Heart right ventricle (tissue), 16 donors: ENCODE results near the gene PLPPR1. TPM values are rescaled to one million over a fixed set of nuclear protein-coding genes. Genes with fewer than 3 reads are reported as not detected.

ENCODE experiments used
- ATAC-seq, 8 donors: fragments of 200-7000 bp; cut with Tn5 transposase; one replicate each; pipeline ENCODE4 v1.9.1; 2020; ENCODE audit warnings: mild to moderate bottlenecking in 8 of 8, moderate library complexity in 8 of 8, moderate number of reproducible peaks in 1 of 8
- DNase-seq, 2 donors: peaks; one replicate each; pipeline ENCODE4 v3.0.0-alpha.2; 2020
- H3K27ac ChIP-seq, 10 donors: fragments of 200-600 bp; sonication (generic) in 2 of 10; one replicate each; pipeline versions ENCODE4 v1.5.0 to v1.8.0; 2020 to 2022; ENCODE audit warnings: mild to moderate bottlenecking in 3 of 10
- H3K27me3 ChIP-seq, 7 donors: fragments of 200-600 bp; one replicate each; pipeline ENCODE4 v1.8.0; 2021 to 2022; ENCODE audit warnings: mild to moderate bottlenecking in 2 of 7
- H3K36me3 ChIP-seq, 9 donors: fragments of 200-600 bp; sonication (generic) in 1 of 9; one replicate each; pipeline versions ENCODE4 v1.5.0 to v1.8.0; 2020 to 2022; ENCODE audit warnings: mild to moderate bottlenecking in 2 of 9
- H3K4me1 ChIP-seq, 9 donors: fragments of 200-600 bp; sonication (generic) in 1 of 9; one replicate each; pipeline versions ENCODE4 v1.5.0 to v1.8.0; 2020 to 2022; ENCODE audit warnings: mild to moderate bottlenecking in 4 of 9
- H3K4me3 ChIP-seq, 10 donors: fragments of 200-600 bp; sonication (generic) in 2 of 10; one replicate each; pipeline versions ENCODE4 v1.5.0 to v1.8.0; 2020 to 2022; ENCODE audit warnings: mild to moderate bottlenecking in 7 of 10, moderate library complexity in 2 of 10
- H3K9me3 ChIP-seq, 11 donors: fragments of 200-600 bp in 10 of 11; sonication (generic) in 2 of 11; one replicate each; pipeline versions ENCODE4 v1.5.0 to v1.8.0; 2013 to 2022; ENCODE audit warnings: mild to moderate bottlenecking in 2 of 11, control low read depth in 1 of 11, moderate library complexity in 1 of 11
- CTCF ChIP-seq, 9 donors: fragments of 200-600 bp; sonication (generic) in 2 of 9; IDR thresholded peaks; one replicate each; pipeline versions ENCODE4 v1.5.0 to v1.8.0; 2021 to 2022; ENCODE audit warnings: antibody characterized with exemption in 9 of 9, mild to moderate bottlenecking in 5 of 9, moderate library complexity in 1 of 9
- WGBS, 2 donors: extraction: QIAGEN DNeasy Blood & Tissue Kit; methylation state at CpG; one replicate each; pipeline ENCODE4 v1.1.7; 2013; ENCODE audit warnings: inconsistent platforms in 1 of 2; 5-methylcytosine and 5-hydroxymethylcytosine counted together
- intact Hi-C, 10 donors: fragments of 100-400 bp; cut with DNase I; formaldehyde crosslinking; loops; one replicate each; pipeline versions ENCODE4 v1.11.1 to v1.14.2; 2022
- polyA plus RNA-seq, 2 donors: library from polyadenylated mRNA; stranded (reverse); fragments of 200-250 nt; gene quantifications; one replicate each; pipeline ENCODE4 v1.2.3, GENCODE V29; 2013
- total RNA-seq, 10 donors: library from RNA; stranded (reverse); fragmentation: NEBNext Ultra II Directional in 3 of 10; extraction: Animal tissue kit (Norgen Biotek cat#: 25700) in 3 of 10; gene quantifications; one replicate each; pipeline versions ENCODE4 v1.2.1 to v1.2.4, GENCODE V29; 2021 to 2023
- donor health status: Arrhythmogenic right ventricular cardiomyopathy.
- donor health status: ischemic (EF 13 %, LVEDD 7.1; RV severe dilation, severe dysfunction).
- donor health status: healthy with polysubstance abuse.
- donor health status: DM: no; HTN: yes; CAD: no.
- donor health status: DM: no; HTN: no; CAD: no.
- donor health status: ischemic (EF 25% LVEDD 6.9; RV normal size, moderate dysfunction).
- donor health status: ischemic (EF 25% LVEDD 5.7; RV mildly dilated, moderate dysfunction).
- donor health status: healthy.
- donor health status: DM: yes; HTN: yes; CAD: no.
- donor health status: Ischemic cardiomyopathy.
- donor health status: ischemic (EF 35%, LVEDD 5.7; RV mildly dilated, moderate dysfunction).
- donor health status: nonischemic (EF 11% LVEDD 7.7; RV severe dilation, severe dysfunction).
- donor health status: DM: yes; HTN: yes; CAD: no.
- donor health status: PGD.
- donor health status: ischemic (EF 29% LVEDD 5.4; RV normal size, mild dysfunction).
- donor health status: nonischemic (EF 23%, LVEDD 6.1; RV moderate dilation, normal function).

PLPPR1 gene
- total and polyA plus RNA-seq, 12 donors: not detected

DNA sequence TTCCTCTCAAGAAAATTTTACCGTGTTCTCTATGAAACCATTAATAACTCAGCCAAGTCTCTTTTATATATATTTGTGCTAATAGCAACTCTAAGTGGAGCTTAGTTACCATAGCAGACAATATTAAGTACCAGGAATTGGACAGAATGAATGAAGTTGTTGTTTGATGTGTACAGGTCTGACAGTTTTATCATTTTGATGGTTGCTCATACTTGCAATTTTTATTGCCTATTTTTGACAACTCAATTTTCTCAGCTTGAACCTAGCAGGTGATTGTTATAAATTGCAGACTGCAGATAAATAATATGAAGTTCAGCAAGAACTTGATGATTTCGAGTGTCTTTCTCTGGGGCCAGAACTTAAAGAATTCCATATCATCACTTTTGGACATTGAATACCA lies 163.2 kb downstream of the PLPPR1 start:
- no peaks in the 10 kb centered on the region for H3K36me3 ChIP-seq
- H3K4me3 ChIP-seq: no peak overlapping the region
- 74 to 78% methylated on average over 2 of the region's 2 CpGs for WGBS, 2 donors
- H3K27me3 ChIP-seq: no peaks in the 10 kb centered on the region
- DNase-seq (no peak), ATAC-seq (no peak)
- H3K27ac ChIP-seq: no peak overlapping the region
- H3K4me1 ChIP-seq: no peaks in the 10 kb centered on the region
- intact Hi-C loops: no loop called here
- no peaks in the 10 kb centered on the region for H3K9me3 ChIP-seq
- TF ChIP-seq CTCF (IDR thresholded peaks at IDR 0.05): no peak

DNA sequence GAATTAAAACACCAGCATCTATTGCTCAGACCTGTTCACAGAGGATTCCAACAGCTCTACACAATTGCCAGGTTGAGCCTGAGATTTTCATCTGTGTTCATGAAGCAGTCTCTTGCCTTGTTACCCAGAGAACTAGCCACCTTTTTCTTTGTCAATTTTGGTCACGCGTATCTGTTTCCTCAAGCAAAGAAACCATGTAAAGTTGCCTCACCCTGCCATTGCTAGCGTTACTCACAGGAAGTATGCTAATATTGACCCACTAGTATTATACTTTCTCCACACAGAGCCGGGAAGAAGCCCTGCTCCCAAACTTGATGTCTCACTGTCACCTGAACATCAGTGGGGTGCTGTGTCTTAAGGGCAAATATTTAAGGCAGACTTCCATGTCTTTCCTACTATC lies 168.5 kb downstream of the PLPPR1 start:
- no peaks in the 10 kb centered on the region for H3K27me3 ChIP-seq
- H3K9me3 ChIP-seq: peaks cover 0 to 4% (median 0%) of the 10 kb centered on the region in 11 donors
- 84 to 86% methylated on average over 4 of the region's 4 CpGs for WGBS, 2 donors
- intact Hi-C loops: no loop called here
- H3K36me3 ChIP-seq: no peaks in the 10 kb centered on the region
- H3K27ac ChIP-seq: no peak overlapping the region
- DNase-seq (no peak), ATAC-seq (no peak)
- no peak overlapping the region for H3K4me3 ChIP-seq
- peaks cover 0 to 12% (median 0%) of the 10 kb centered on the region in 9 donors for H3K4me1 ChIP-seq
- TF ChIP-seq CTCF (IDR thresholded peaks at IDR 0.05): no peak

GRCh38 chr9:101200852-101201251 lies 172.3 kb downstream of the PLPPR1 start:
- DNase-seq (no peak), ATAC-seq (no peak)
- Histone ChIP-seq H3K27ac (peak overlapping the region in 1 of 10 donors; percentile 49), H3K4me1 (peaks cover 0 to 18% (median 0%) of the 10 kb centered on the region in 9 donors), H3K9me3 (peaks cover 0 to 4% (median 0%) of the 10 kb centered on the region in 11 donors), H3K36me3 (no peaks in the 10 kb centered on the region), H3K4me3 (no peak overlapping the region), H3K27me3 (no peaks in the 10 kb centered on the region)
- intact Hi-C loops: no loop called here
- no peak for TF ChIP-seq CTCF (IDR thresholded peaks at IDR 0.05)
- WGBS, 2 donors: 63 to 72% methylated on average over 2 of the region's 2 CpGs

DNA sequence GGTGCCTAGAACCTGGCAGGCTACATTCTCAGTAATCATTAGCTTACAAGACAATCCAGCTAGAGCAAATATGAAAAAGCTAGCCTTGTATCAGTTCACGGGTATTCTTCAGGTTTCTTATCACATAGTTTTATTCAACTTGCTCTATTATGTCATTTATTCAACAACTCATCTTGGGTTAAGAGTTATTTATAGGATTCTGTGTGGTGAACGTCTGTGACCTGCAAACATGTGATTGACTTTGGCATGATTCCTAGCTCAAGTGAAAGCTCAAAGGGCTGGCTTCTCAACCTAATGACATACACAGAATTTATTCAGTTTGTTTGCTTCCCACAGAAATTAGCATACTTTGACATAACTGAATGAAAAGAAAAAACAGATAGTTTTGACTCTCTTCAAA lies 173.1 kb downstream of the PLPPR1 start:
- intact Hi-C loops: no loop called here
- Histone ChIP-seq H3K9me3 (peaks cover 0 to 4% (median 0%) of the 10 kb centered on the region in 11 donors), H3K36me3 (no peaks in the 10 kb centered on the region), H3K27ac (peak overlapping the region in 4 of 10 donors; percentile 2 to 53 (median 32)), H3K4me3 (no peak overlapping the region), H3K27me3 (no peaks in the 10 kb centered on the region), H3K4me1 (peaks cover 0 to 18% (median 0%) of the 10 kb centered on the region in 9 donors)
- ATAC-seq (peak; percentile 50 to 92 (median 78)), DNase-seq (peak in 1 of 2 donors; percentile 40)
- WGBS, 2 donors: 12% methylated on average over 2 of the region's 2 CpGs
- TF ChIP-seq CTCF (IDR thresholded peaks at IDR 0.05): no peak
